ENCODE measurements around the gene MFSD11.
A peak's percentile ranks its signal among the peaks of the same experiment; 100 is the strongest.
"Not testable (repeated sequence)": the region's sequence is repeated elsewhere in the genome, so short reads cannot be mapped to it uniquely, and the experiment has no call there.

The MFSD11 gene

DNA sequence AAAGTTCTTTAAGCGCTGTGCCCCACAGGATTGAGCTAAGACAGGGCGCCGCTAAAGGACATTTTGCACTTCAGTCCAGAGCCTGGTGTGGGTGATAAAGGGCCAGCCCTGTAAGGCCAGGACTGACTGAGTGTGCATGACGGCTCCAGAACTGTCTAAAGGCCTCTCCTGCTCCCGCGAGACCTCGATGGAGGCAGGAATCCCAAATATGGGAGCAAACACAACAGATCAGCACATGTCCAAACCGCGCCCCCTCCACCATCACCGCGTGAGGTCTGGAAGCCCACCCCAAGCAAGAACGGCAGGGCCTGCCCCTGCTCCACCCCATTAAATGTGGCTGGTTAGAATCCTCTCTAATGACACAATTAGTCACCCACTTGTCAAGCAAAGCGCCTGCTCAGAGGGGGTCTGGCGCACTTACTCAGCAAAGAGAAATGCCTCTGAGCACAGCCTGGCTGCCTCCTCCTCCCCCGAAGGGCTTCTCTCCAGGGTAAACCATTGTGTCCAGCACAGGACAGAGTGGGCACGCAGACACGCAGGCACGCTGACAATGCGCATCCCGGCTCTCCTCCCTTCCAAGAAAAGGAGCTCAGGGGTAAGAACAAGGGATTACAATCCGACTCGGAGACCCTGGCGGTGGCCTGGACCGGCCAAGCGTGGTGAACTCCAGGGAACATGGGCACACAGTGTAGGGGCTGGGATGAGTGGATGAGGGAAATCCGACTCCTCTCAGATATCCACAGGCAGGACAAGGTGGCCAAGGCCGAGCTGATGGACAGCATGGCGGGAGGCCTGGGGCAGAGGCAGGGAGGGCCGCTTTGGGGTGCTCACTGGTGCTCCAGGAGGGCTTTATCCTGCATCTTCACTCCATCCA lies 28.6 kb upstream of the MFSD11 start:
- peak; percentile 96 for DNase-seq

DNA sequence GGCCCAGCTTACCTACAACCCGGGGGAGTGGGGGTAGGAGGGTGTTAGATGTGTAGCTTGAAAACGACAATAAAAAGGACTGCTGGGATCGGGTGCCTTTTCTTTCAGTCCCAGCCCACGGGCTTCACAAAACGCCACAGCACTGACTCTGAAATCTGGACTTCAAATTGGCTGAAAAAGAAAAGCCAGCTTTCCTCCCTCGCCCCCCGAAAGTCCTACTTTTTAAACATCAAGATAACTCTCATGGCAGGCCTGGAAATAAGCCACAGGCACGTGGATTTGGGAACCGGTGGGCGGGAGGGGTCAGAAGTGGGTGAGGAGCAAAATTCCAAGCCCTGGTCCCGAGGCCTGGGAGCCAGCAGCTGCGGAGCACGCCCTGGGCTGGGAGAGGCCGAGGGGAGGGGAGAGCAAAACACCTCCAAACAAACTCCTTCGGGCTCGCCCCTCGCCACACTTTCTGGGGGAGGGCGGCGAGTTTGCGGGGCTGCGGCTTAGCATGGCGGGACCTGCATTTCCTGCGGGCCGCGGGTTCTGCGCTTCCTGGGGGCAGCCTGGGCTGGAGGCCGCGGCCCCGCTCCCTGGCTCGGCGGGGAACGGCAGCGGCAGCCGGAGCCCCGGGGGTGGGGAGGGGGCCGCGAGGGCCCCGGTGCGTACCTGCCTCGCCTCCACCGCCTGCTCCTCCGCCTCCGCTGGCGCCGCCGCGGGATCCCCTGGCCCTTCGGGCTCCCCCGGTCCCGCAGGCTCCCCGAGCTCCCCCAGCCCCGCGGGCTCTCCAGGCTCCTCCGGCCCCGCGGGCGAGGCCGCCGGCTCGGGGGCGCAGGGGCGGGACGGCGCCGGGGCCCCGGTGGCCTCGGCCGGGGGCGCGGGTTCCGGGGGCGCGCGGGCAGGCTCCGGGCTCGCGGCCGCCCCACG lies 27.7 kb upstream of the MFSD11 start:
- DNase-seq: not testable (repeated sequence)

DNA sequence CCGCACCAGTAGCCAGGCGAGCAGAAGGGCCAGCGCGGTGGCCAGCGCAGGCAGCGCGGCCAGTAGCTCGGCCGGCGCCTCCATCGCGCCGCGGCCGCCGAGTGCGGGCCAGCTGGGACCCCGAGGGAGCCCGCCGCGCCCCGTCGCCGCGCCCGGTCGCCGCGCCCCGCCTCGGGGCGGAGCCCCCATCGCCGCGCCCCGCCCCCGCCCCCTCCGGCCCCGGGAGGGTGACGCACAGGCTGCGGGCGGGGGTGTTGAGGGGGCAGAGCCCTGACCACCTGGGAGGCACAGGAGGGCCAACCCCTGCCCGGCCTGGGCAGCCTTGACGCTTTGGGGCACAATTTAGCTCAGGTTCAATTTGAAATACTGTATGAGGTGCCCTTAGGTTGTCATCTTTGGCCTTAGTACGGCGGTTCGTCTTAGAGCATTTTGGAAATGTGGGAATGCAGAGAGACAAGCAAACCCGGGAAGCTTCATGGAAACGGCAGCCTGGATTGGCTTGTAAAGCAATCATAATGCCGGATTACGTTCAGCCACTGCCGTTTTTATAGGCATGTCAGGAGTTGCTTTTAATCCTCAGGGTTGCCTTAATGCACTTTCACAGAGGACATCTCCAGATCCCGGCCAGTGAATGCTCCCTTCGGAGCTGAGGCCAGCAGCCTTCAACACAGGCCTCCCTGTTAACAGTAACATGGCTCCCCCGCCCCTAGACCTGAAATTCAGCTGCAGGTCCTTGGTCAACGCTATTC lies 26.9 kb upstream of the MFSD11 start, which contains the start of gene MXRA7:
Gene MXRA7, minus strand, starts transcription at position 103 of the 749 bp plus-strand sequence. Its CDS starts 19 bp downstream, at position 84.
- DNase-seq: no peak

DNA sequence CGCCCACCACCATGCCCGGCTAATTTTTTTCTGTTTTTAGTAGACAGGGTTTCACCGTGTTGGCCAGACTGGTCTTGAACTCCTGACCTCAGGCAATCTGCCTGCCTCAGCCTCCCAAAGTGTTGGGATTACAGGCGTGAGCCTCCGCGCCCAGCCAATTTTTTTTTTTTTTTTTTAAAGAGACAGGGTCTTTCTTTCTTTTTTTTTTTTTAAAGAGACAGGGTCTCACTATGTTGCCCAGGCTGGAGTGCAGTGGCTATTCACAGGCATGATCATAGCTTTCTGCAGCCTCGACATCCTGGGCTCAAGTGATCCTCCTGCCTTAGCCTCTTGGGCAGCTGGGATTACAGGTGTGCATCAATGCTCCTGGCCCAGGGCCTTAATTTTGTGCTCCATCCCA lies 25.6 kb upstream of the MFSD11 start:
- DNase-seq: not testable (repeated sequence)

DNA sequence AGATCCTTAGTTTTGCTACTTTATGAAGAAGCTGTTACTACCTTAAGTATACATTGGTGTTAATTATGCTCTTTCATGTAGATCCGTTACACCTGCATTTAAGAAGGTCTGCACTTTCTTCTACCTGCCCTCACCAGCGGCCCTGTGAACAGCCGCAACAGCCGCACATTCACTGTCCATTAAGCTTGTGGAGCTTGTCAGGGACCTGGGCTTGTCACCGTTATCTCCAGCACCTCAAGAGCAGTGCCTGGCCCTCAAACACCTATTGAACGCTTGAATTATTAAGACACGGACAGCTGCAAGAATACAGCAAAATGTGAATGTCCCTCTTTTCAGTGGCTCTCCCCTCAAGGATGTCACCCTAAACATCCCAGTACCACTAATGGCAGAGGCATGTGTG lies 24.2 kb upstream of the MFSD11 start:
- no peak for DNase-seq

DNA sequence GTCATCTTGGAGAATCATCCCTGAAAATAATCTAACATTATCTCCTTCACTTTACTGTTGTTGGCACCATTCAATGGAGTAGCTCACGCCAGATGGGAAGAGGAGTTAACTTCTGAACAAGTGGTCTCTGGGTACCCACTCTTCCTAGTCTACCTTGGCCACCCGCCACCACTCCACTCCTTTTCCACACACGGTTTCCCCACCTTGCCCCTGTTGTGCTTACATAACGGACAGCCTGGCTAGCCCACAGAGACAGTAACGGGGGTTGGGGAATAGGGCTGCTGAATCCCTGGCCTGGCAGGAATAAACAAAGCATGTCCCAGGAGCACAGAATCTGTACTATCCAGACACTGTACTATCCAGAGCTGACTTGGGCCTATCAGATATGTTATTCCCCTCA lies 23.6 kb upstream of the MFSD11 start:
- no peak for DNase-seq

DNA sequence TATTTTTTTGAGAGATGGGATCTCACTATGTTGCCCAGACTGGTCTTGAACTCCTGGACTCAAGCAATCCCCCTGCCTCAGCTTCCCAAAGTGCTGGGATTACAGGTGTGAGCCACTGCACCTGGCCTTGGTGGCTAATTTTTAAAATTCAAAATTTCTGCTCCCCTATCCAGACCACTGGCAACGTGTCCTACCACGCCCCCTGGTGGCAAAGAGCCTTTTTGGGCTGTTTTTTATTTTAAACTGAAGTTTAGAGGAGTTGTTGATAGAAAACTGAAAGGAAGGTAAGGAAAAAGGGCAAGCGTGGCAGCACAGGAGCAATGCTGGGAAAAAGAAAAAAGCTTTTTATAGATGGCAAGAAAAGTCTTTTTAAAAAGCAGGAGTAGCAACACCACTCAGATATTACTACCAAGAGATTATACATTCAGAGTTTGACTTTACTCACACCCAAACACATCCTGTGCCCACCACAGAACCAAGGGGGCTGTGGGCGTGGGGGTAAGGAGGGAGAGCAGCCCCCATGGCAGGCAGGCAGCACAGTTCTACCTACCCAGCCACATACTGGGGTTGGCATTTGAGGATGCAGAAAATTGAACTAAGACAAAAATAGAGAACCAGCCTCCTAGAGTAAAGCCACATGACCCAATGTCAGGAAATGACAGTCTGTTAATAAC lies 23.0 kb upstream of the MFSD11 start:
- no peak for DNase-seq

DNA sequence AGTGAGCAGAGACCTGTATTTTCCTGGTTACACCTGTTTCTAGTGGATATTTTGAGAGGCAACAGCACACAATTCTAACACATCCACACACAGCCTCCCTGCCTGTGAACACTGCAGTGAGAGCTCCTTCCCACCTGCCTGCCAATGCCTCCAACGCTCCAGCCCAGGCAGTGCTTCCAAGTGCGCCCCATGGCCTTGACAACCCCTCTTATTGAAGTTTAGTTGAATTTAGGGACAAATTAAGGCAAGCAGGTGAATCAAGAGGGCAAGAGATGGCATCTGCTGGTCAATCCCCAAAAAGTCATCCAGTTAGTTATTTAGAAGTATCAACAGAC lies 22.5 kb upstream of the MFSD11 start:
- no peak for DNase-seq

DNA sequence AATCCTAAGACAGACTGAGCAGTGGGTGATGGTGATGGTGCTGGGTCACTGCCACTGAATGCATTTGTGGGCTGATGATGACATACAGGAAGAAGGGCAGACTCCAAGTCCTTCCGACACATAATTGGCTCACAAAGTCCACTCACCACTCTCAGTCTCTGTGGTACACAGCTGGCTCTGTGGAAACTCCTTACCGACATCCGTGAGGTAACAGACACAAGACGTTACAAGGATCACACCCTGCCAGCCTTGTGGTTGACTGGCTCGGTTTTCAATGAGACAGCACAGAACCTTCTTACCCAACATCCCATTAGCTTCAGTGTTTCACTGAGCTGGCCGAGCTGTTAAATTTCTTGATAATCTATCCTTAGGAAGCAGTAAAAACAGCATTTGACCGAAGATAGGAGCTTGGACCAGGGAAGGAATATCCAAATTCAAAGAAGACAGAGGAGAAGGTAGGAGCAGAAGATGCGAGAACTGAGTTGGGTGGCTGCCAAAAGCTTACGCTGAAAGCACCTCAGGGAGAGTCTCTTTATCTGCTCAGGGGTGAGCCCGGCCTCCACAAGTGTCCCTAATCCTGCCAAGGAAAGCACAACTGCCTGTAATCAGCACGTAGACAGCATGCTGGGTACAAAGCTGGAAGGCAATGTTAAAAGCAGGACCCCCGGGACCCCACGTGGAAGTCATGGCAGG lies 21.6 kb upstream of the MFSD11 start:
- no peak for DNase-seq

DNA sequence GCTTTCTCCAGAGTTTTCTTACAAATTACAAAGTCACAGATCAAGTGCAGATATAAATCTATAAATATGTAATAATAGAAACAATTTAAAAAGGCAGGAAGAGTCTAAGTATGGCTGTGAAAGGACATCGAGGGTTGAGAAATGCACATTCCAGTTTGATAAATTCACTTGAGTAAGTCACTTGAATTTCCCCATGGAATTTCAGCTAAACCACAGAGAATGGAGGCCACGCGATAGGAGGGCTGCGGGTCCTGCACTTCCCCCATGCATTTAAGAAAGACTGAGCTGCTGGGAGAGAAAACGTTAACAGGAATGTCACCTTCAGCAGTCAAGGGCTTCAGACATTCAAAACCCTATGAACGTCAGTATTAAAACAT lies 21.1 kb upstream of the MFSD11 start:
- DNase-seq: peak; percentile 47

DNA sequence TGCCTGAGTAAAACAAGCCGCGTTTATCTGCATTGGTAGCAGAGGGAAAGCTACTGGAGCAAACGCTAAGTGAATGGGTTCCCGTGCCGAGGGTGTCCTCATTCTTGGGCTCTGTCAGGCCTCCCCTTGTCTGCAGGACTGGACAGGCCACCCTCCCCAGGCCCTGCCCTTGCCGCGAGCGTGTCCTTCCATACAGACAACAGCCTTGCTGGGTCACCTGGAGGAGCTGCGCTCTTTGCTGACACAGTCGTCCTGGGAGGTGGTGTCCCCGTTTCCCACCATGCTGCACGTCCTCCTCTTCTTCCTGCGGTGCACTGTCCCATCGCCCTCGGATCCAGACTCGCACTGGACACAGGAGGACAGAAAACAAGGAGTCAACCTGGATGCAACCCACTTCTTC lies 19.4 kb upstream of the MFSD11 start:
- DNase-seq: no peak

DNA sequence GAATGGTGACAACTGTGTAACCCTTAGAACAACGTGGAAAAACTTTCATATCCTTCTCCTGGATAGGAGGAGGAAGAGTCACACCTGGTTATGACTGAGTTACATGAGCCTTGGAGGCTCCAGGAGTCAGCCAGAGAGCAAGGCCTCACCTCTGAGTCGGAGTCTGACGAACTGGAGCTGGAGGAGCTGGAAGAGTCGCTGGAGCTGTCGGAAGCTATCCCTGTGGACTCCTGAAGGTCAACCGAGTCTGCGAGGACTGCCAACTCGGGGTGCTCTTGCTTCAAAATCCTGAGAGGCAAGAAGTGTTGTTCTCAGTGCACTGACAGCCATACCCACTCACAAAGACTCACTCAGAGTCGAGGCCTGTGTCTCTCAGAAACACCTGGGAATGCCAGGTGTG lies 17.7 kb upstream of the MFSD11 start:
- DNase-seq: no peak

DNA sequence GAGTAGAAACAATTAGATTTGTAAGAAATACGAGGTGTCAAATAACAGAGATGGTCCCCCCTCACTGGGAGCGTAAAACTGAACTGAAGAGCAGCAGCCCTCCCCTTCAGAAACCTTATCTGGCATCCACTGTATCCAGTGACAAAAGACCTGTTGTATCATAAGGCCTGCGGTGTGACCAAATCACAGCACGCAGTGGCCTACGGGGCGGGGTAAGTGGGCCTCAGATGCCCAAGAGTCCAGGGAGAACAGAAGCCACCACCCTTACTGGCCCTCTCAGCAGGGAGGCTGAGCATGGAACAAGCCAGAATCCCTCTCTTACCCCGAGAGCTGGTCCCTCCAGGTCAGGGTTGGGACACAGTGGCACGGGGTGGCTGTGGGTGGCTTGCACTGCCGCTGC lies 17.0 kb upstream of the MFSD11 start:
- DNase-seq: no peak

DNA sequence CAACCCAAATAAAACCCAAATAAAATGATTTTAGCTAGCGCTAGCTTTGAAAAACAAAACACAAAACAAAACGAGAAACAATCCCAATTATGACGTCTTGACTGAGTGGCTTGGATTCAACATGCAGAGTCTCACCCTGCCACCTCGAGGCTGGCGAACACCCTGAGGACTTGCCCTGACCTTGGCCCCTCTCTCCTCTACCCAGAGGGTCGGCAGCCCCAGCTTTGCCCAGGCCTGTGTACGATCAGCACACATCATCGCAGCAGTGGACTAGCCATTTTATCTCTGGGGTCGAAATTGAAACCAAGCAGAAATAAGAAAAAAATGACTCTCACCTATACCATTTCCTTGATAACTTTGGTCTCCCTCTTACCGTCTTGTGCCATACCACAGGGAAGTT lies 16.5 kb upstream of the MFSD11 start:
- DNase-seq: no peak

DNA sequence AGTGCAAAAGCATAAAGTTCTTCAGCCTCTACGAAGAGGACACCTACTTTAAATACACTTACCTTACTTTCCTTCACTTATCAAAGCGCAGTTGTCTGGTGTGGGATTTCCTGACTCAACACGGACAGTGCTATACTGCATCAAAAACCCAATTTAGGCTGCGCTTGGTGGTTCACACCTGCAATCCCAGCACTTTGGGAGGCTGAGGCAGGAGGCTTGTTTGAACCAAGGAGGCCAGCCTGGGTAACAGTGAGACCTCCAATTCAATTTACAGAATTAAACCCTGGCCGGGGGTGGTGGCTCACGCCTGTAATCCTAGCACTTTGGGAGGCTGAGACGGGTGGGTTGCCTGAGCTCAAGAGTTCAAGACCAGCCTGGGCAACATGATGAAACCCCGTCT lies 15.6 kb upstream of the MFSD11 start:
- no peak for DNase-seq

DNA sequence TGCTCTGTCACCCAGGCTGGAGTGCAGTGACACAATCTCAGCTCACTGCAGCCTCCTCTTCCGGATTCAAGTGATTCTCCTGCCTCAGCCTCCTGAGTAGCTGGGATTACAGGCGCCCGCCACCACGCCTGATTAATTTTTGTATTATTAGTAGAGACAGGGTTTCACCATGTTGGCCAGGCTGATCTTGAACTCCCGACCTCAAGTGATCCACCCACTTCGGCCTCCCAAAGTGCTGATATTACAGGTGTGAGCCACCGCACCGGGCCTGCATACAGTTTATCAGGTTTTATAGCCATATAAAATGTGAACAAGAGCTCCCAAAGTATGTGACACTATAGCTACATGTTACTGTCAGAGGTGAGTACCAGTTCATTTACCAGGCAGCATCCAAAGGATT lies 14.9 kb upstream of the MFSD11 start:
- DNase-seq: not testable (repeated sequence)

DNA sequence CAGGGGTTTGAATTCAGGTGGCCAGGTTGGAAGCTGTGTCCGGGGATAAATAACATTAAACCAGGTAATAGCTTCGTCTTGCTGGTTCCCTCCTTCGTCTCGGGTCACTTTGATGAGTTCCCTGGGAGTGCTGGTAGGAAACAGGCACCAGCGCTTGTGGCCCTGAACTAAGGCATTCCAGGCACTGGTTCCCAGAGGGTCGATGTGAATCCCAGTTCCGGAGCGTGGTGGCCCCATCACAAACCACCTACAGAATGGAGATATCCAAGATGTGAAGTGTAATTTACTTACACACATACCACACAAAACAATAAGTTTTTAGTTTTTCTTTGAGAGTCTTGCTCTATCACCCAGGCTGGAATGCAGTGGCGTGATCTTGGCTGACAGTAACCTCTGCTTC lies 14.1 kb upstream of the MFSD11 start:
- no peak for DNase-seq

DNA sequence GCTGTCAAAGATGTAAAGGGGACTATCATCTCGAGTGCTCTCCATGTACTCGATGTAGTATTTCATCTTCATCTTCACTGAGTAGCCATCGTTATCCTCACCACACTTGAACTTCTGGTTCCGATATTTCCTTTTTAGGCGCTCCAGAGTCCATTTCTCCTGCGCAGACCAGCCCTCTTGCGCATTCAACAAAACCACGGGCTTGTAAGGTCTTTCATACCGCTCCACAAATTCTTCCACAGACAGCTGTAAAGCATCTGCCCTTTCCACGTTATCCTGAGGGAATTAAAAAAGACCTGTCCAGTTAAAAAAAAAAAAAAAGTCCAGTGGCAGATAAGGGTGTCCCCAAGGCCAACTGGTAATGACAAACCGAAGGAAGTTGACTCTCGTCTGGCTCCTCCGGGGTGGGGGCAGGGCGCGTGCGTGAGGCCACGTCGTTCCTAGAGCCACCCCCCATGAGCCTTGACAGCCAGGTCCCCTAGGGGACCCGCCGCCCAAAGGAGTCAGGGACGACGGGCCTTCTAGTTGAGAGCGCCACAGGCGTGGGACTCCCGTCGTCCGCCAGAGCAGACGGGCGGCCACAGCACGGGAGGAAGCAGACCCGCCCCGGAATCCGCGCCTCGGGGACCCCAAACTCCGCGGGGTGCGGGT lies 12.2 kb upstream of the MFSD11 start:
- no peak for DNase-seq

DNA sequence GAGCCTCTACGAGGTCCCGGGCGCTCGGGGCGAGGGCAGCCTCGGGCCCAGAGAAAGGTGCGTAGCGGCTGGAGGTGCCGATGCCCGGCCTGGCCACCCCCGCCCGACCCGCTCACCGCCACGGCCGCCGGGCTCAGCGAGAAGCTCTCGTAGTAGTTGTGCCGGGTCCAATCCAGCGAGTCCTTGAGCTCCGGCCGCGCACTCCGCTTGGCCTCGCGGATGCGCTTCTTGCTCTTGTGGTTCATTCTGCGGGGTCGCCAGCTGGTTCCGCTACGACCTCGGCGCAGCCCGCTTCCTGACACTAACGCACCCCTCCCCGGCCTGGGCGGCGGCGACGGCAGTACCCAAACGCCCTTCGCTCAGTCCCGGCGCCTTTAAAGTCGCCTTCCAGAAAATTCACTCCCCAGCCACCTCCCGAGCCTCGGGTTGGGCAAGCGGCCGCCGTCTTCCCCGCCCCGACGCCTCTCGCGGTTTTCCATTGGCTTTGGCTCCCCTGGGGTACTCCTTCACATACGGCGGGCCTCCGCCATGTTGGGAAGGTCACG lies 11.6 kb upstream of the MFSD11 start, which contains the start of gene JMJD6:
Gene JMJD6, minus strand, starts transcription at position 376 of the 545 bp plus-strand sequence. Its CDS starts 131 bp downstream, at position 245.
- DNase-seq: peak; percentile 85

DNA sequence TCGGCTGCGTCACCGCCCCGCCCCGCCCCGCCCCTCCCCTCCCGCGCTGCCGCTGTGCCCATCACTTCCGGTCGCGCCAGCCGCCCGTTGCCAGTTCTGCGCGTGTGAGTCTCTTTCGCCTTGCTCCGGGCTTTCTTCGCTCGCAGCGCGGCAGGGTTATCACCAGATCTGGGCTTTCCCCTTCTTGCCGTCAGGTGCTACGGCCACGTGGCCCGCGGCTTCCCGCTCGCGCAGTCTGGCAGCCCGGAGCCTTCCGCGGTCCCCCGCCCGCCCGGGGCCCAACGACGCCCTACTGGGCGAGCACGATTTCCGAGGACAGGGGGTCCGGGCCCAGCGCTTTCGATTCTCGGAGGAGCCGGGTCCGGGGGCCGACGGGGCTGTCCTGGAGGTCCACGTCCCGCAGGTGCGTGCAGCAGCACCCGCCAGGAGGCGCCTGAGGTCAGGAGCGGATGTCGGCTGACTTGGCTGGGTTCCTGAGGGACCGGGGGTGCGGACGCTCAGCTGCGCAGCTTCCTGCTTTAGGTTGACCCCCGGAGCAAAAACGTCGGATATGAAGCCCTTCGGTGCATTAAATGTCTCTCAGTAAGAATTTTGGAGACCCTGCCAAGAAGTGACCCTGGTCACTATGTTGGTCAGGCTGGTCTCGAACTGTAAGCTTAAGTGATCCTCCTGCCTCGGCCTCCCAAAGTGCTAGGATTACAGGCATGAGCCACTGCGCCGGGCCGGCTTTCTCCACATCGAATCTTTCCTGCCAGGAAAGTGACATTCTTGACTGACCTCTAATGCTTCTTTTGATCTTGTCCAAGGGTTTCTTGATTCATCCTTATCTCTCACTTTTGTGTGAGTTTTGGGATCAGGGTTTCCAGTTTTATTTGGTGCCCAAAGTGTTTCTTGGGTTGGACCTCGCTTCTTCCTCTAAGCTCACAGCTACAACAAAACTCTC lies 10.9 kb upstream of the MFSD11 start, which contains the start of gene METTL23:
Gene METTL23, plus strand, starts transcription at position 64 of the 943 bp plus-strand sequence. CDS start 2,872 bp downstream, outside the sequence.
- no peak for DNase-seq

Data from amniotic stem cell (primary cell).